A673 (cell line): ENCODE measurements around the gene FSTL4.

ENCODE experiments used
- EZH2 ChIP-seq: fragments of 200-600 bp; sonication (generic); IDR thresholded peaks from 2 replicates; pipeline ENCODE4 v1.6.1; 2017; ENCODE audit warnings: borderline replicate concordance, low read depth, mild to moderate bottlenecking, mixed read lengths, antibody characterized with exemption, low read length; ENCODE audit not compliant: poor library complexity, severe bottlenecking
- TF ChIP-seq, protein P1 (sequence below): fragments of 300-800, 200-600 bp; sonication (generic); conservative IDR thresholded peaks from 2 replicates; pipeline ENCODE4 v1.5.1; 2017; ENCODE audit warnings: low read depth, mild to moderate bottlenecking, antibody characterized with exemption, low read length, moderate library complexity, mixed read lengths

DNA sequence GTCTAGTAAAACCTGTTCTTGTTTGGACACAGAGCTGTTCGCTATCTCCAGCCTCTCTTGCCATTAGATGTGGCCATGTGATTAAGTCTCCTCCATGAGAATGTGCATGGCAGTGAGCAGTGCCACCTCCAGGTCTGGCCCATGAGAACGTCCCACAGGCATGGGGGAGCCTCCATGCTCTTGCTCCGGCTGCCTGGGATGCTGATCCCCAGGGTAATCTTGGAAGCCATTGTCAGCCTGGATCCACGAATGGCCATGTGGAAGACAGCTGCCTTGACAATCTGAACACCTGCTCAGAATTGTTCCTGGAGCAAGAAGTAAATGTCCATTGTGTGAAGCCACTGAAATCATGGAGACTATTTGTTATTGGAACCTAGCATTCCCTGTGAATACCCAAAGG lies 83.5 kb downstream of the FSTL4 start:
- TF ChIP-seq, protein P1, sequence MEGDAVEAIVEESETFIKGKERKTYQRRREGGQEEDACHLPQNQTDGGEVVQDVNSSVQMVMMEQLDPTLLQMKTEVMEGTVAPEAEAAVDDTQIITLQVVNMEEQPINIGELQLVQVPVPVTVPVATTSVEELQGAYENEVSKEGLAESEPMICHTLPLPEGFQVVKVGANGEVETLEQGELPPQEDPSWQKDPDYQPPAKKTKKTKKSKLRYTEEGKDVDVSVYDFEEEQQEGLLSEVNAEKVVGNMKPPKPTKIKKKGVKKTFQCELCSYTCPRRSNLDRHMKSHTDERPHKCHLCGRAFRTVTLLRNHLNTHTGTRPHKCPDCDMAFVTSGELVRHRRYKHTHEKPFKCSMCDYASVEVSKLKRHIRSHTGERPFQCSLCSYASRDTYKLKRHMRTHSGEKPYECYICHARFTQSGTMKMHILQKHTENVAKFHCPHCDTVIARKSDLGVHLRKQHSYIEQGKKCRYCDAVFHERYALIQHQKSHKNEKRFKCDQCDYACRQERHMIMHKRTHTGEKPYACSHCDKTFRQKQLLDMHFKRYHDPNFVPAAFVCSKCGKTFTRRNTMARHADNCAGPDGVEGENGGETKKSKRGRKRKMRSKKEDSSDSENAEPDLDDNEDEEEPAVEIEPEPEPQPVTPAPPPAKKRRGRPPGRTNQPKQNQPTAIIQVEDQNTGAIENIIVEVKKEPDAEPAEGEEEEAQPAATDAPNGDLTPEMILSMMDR, result no peak
- no peak for TF ChIP-seq EZH2
